K562 (cell line): ENCODE results near the gene SLC25A21.

Experiments used
- CTCF ChIP-seq, 3 experiments: IDR thresholded peaks in 2 of 3; conservative IDR thresholded peaks in 1 of 3; 2 replicates each; pipeline ENCODE4 v1.5.1; 2011 to 2012; ENCODE audit warnings: low read length in 3 of 3, mild to moderate bottlenecking in 3 of 3, control low read depth in 2 of 3, improper control_type of control experiment in 1 of 3, inconsistent platforms in 1 of 3, low read depth in 1 of 3, mixed read lengths in 1 of 3, moderate library complexity in 1 of 3; ENCODE audit not compliant: insufficient read depth in 2 of 3
- EHMT2 ChIP-seq: fragments of 450-650 bp; IDR thresholded peaks from 2 replicates; pipeline ENCODE4 v1.6.1; 2018; ENCODE audit warnings: antibody characterized with exemption
- JUN ChIP-seq, 2 experiments: sonication (generic) in 1 of 2; formaldehyde crosslinking in 1 of 2; IDR thresholded peaks; 2 replicates each; pipeline versions ENCODE4 v1.6.1 to v1.8.0; 2012 to 2022; ENCODE audit warnings: borderline replicate concordance in 2 of 2, mild to moderate bottlenecking in 2 of 2, improper control_type of control experiment in 1 of 2, low read depth in 1 of 2, low read length in 1 of 2, missing genetic modification reagents in 1 of 2
- NR1H2 ChIP-seq: sonication (generic); formaldehyde crosslinking; IDR thresholded peaks from 2 replicates; pipeline ENCODE4 v1.4.0; 2020; ENCODE audit warnings: mild to moderate bottlenecking, missing genetic modification reagents
- POLR2AphosphoS5 ChIP-seq: IDR thresholded peaks from 2 replicates; pipeline ENCODE4 v1.6.1; 2011; ENCODE audit warnings: mild to moderate bottlenecking, low read depth, low read length, moderate library complexity; ENCODE audit not compliant: control insufficient read depth, insufficient read depth
- SMC3 ChIP-seq: conservative IDR thresholded peaks from 2 replicates; pipeline ENCODE4 v1.6.1; 2011; ENCODE audit warnings: low read depth, low read length, improper control_type of control experiment; ENCODE audit not compliant: insufficient read depth
- SRSF9 ChIP-seq: fragments of 200-400 bp; formaldehyde crosslinking; IDR thresholded peaks from 2 replicates; pipeline ENCODE4 v1.6.1; 2017; ENCODE audit warnings: low read depth, low read length, borderline replicate concordance
- THRA ChIP-seq: fragments of 450-650 bp; IDR thresholded peaks from 2 replicates; pipeline ENCODE4 v1.6.1; 2017; ENCODE audit warnings: mild to moderate bottlenecking, moderate library complexity
- U2AF1 ChIP-seq: fragments of 200-400 bp; formaldehyde crosslinking; optimal IDR thresholded peaks from 2 replicates; pipeline ENCODE3; 2017; ENCODE audit warnings: mild to moderate bottlenecking, low read depth, low read length, moderate library complexity
- ZNF23 ChIP-seq: fragments of 250-450 bp; sonication (Bioruptor Pico); IDR thresholded peaks from 2 replicates; pipeline ENCODE4 v1.4.0; 2020; ENCODE audit warnings: mild to moderate bottlenecking
- ZNF707 ChIP-seq: fragments of 250-450 bp; sonication (Bioruptor Pico); conservative IDR thresholded peaks from 2 replicates; pipeline ENCODE4 v1.8.0; 2022; ENCODE audit warnings: inconsistent platforms, mild to moderate bottlenecking, moderate library complexity
- TF ChIP-seq, protein P1 (sequence below): fragments of 200-400 bp; formaldehyde crosslinking; IDR thresholded peaks from 2 replicates; pipeline ENCODE4 v1.6.1; 2017; ENCODE audit warnings: mild to moderate bottlenecking, low read depth, low read length, moderate library complexity

DNA sequence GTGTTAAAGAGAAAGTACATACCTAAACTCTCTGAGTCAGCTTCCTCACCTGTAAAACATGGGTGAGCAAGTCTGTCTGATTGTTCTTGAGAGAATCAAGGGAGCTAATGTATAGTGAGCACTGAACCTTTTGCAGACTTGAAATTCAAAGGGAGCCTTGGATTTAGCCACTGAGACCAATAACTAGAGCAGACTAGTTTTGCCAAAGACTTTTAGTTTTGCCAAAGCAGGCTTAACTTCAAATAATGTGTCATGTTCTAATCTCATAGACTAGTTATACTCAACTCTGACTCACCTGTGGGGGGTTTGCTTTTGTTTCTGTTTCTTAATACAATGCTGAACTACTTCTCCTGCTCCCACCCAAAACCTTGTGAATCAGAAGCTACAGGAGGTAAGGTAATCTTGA lies 123.7 kb downstream of the SLC25A21 start:
- no peak for TF ChIP-seq CTCF (IDR thresholded peaks at IDR 0.05 in 2 of 3, conservative IDR thresholded peaks at IDR 0.05 in 1 of 3; ENCODE audit: insufficient read depth in 2 of 3, low read depth in 1 of 3, low read length in 3 of 3)
- TF ChIP-seq U2AF1, result no peak
- no peak for TF ChIP-seq JUN (IDR thresholded peaks at IDR 0.05; ENCODE audit: borderline replicate concordance, low read depth, low read length)
- TF ChIP-seq JUN (CRISPR knock-in tag; IDR thresholded peaks at IDR 0.05; ENCODE audit: borderline replicate concordance), result no peak
- no peak for TF ChIP-seq ZNF707 (CRISPR knock-in tag)
- TF ChIP-seq, protein P1, sequence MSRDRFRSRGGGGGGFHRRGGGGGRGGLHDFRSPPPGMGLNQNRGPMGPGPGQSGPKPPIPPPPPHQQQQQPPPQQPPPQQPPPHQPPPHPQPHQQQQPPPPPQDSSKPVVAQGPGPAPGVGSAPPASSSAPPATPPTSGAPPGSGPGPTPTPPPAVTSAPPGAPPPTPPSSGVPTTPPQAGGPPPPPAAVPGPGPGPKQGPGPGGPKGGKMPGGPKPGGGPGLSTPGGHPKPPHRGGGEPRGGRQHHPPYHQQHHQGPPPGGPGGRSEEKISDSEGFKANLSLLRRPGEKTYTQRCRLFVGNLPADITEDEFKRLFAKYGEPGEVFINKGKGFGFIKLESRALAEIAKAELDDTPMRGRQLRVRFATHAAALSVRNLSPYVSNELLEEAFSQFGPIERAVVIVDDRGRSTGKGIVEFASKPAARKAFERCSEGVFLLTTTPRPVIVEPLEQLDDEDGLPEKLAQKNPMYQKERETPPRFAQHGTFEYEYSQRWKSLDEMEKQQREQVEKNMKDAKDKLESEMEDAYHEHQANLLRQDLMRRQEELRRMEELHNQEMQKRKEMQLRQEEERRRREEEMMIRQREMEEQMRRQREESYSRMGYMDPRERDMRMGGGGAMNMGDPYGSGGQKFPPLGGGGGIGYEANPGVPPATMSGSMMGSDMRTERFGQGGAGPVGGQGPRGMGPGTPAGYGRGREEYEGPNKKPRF, result no peak
- TF ChIP-seq THRA, result no peak
- TF ChIP-seq SMC3, result no peak
- TF ChIP-seq ZNF23 (CRISPR knock-in tag), result no peak
- TF ChIP-seq NR1H2 (CRISPR knock-in tag), result no peak
- no peak for TF ChIP-seq EHMT2
- TF ChIP-seq SRSF9, result no peak
- no peak for TF ChIP-seq POLR2AphosphoS5
